Measurements from ENCODE around the gene LSAMP. TPM values are rescaled to one million over a fixed set of nuclear protein-coding genes. Genes with fewer than 3 reads are reported as not detected.

LSAMP gene
- total RNA-seq, 1 experiment from 2014 or later = 0.90 TPM

GRCh38 chr3:116141724-116142123, 303.6 kb downstream of the LSAMP start:
- Histone ChIP-seq H4K8ac (replicated peaks; ENCODE audit: insufficient read length, low read depth, low read length) (no peak overlapping the region), H2BK120ac (ENCODE audit: low read depth, low read length, poor library complexity, severe bottlenecking) (no peak overlapping the region), H4K20me1 (ENCODE audit: control insufficient read depth, insufficient read depth, insufficient read length) (no peaks in the 10 kb centered on the region), H3K27ac (ENCODE audit: insufficient read length, low read depth, low read length) (no peak overlapping the region), H3K23ac (ENCODE audit: insufficient read length, low read depth, low read length) (no peak overlapping the region), H3K79me2 (ENCODE audit: insufficient read depth, low read length) (no peaks in the 10 kb centered on the region), H2BK12ac (ENCODE audit: insufficient read length, low read depth, low read length) (no peak overlapping the region), H3K4me1 (ENCODE audit: insufficient read depth, low read length) (no peaks in the 10 kb centered on the region), H3T11ph (ENCODE audit: low read length) (no peak overlapping the region), H2AFZ (ENCODE audit: low read length) (no peak overlapping the region), H4K5ac (ENCODE audit: insufficient read length, low read depth, low read length) (no peak overlapping the region), H3K27me3 (ENCODE audit: insufficient read depth, low read length) (no peaks in the 10 kb centered on the region), H3K23me2 (ENCODE audit: insufficient read length, low read depth, low read length, poor library complexity, severe bottlenecking) (no peaks in the 10 kb centered on the region), H2AK5ac (ENCODE audit: insufficient read length, low read length) (no peak overlapping the region), H3K4me2 (ENCODE audit: insufficient read depth, insufficient read length, low read length) (no peak overlapping the region), H3K79me1 (ENCODE audit: insufficient read depth, low read depth, low read length, poor library complexity, severe bottlenecking) (no peaks in the 10 kb centered on the region), H3K14ac (ENCODE audit: insufficient read depth, low read length) (no peak overlapping the region), H2BK20ac (ENCODE audit: low read depth, low read length, poor library complexity, severe bottlenecking) (no peak overlapping the region), H3K18ac (ENCODE audit: insufficient read length, low read depth, low read length) (no peak overlapping the region), H2BK15ac (ENCODE audit: low read depth, low read length) (no peak overlapping the region), H3K9me3 (ENCODE audit: control insufficient read depth, low read depth, low read length) (no peaks in the 10 kb centered on the region), H4K91ac (ENCODE audit: insufficient read length, low read depth, low read length) (no peak overlapping the region), H3K9ac (ENCODE audit: extremely low read depth, insufficient read length, low read length) (no peak overlapping the region), H3K4ac (ENCODE audit: low read depth, low read length) (no peak overlapping the region), H3K56ac (ENCODE audit: insufficient read length, low read depth, low read length) (no peak overlapping the region), H2BK5ac (ENCODE audit: insufficient read length, low read length) (no peak overlapping the region)
- Mint-ChIP-seq H3K4me1 (peaks cover 0 to 6% of the 10 kb centered on the region in 2 experiments; a peak in 1 of 4 replicates), H3K36me3 (ENCODE audit: insufficient read depth in 1 of 3, low read depth in 3 of 3) (peaks cover 6 to 18% (median 12%) of the 10 kb centered on the region in 3 experiments; a peak in 5 of 7 replicates), H3K9me3 (peaks cover 14 to 17% of the 10 kb centered on the region in 2 experiments), H3K27ac (no peak overlapping the region), H3K27me3 (ENCODE audit: low read depth) (no peaks in the 10 kb centered on the region), H3K4me3 (no peak overlapping the region)
- no CpG with 5 or more reads among the region's 4 CpGs for WGBS (ENCODE audit: extremely low coverage, insufficient read length, low lambda C conversion rate)
- no peak for TF ChIP-seq CTCF (conservative IDR thresholded peaks at IDR 0.05)
- no peak for DNase-seq
